SK-N-SH (cell line): ENCODE data around the gene PYCR2. TPM values are rescaled to one million over a fixed set of nuclear protein-coding genes. Genes with fewer than 3 reads are reported as not detected.

Source experiments
- CTCF ChIA-PET: fragments of 300-600, 350-600 bp; formaldehyde crosslinking; extraction: SDS; loops from one replicate; lab custom pipeline; 2021; lab: Yijun Ruan, JAX
- POLR2A ChIA-PET: fragments of 350-600 bp; sonication (Branson Sonifier 250); formaldehyde crosslinking; extraction: SDS; loops from one replicate; lab custom pipeline; 2020; ENCODE audit warnings: antibody characterized with exemption, inconsistent platforms; lab: Yijun Ruan, JAX
- DNase-seq: peaks from one replicate; pipeline ENCODE4 v3.0.0; 2012
- H2AFZ ChIP-seq: fragments of 200-600 bp; sonication (generic); 2 replicates; pipeline ENCODE4 v1.8.1; 2016; ENCODE audit warnings: antibody characterized with exemption, mild to moderate bottlenecking, low read depth
- H3F3A ChIP-seq: fragments of 200-600 bp; sonication (generic); replicated peaks from 2 replicates; pipeline ENCODE3; 2016; ENCODE audit warnings: antibody characterized with exemption, mild to moderate bottlenecking; ENCODE audit not compliant: insufficient read depth
- H3K27ac ChIP-seq, 2 experiments: fragments of 200-500 bp in 1 of 2; fragments of 200-600 bp in 1 of 2; sonication (Bioruptor generic) in 1 of 2; sonication (generic), shearing (Covaris generic) in 1 of 2; 2 replicates each; pipeline versions ENCODE4 v1.5.1 to v1.6.1; 2014 to 2016; ENCODE audit warnings: low read depth in 2 of 2, inconsistent platforms in 1 of 2, low read length in 1 of 2, mild to moderate bottlenecking in 1 of 2, mixed read lengths in 1 of 2
- H3K27me3 ChIP-seq: fragments of 200-600 bp; sonication (generic), shearing (Covaris generic); 2 replicates; pipeline ENCODE4 v1.6.1; 2016; ENCODE audit warnings: mixed run types; ENCODE audit not compliant: insufficient read depth
- H3K36me3 ChIP-seq, 2 experiments: fragments of 200-500 bp in 1 of 2; fragments of 200-600 bp in 1 of 2; sonication (Bioruptor generic) in 1 of 2; sonication (generic) in 1 of 2; replicated peaks in 1 of 2; 2 replicates each; pipeline versions ENCODE3 to v1.5.1; 2014 to 2016; ENCODE audit warnings: low read length in 1 of 2, mild to moderate bottlenecking in 1 of 2; ENCODE audit not compliant: insufficient read depth in 2 of 2, control insufficient read depth in 1 of 2
- H3K4me1 ChIP-seq, 2 experiments: fragments of 200-500 bp in 1 of 2; fragments of 200-600 bp in 1 of 2; sonication (Bioruptor generic) in 1 of 2; sonication (generic), shearing (Covaris generic) in 1 of 2; 2 replicates each; pipeline versions ENCODE4 v1.5.1 to v1.6.1; 2014 to 2016; ENCODE audit warnings: low read depth in 1 of 2, low read length in 1 of 2, mixed run types in 1 of 2; ENCODE audit not compliant: insufficient read depth in 2 of 2, control insufficient read depth in 1 of 2
- H3K4me2 ChIP-seq: fragments of 200-600 bp; sonication (generic), shearing (Covaris generic); 2 replicates; pipeline ENCODE4 v1.6.1; 2017; ENCODE audit warnings: mixed run types
- H3K4me3 ChIP-seq, 2 experiments: fragments of 200-500 bp in 1 of 2; fragments of 200-600 bp in 1 of 2; sonication (Bioruptor generic) in 1 of 2; sonication (generic), shearing (Covaris generic) in 1 of 2; 2 replicates each; pipeline versions ENCODE4 v1.5.1 to v1.8.1; 2014 to 2016; ENCODE audit warnings: low read depth in 2 of 2, inconsistent platforms in 1 of 2, low read length in 1 of 2, mild to moderate bottlenecking in 1 of 2, mixed read lengths in 1 of 2, moderate library complexity in 1 of 2
- H3K79me2 ChIP-seq: fragments of 200-600 bp; sonication (generic); 2 replicates; pipeline ENCODE4 v1.8.1; 2017; ENCODE audit warnings: mild to moderate bottlenecking; ENCODE audit not compliant: insufficient read depth
- H3K9ac ChIP-seq: fragments of 200-600 bp; sonication (generic); 2 replicates; pipeline ENCODE4 v1.6.1; 2017; ENCODE audit warnings: mixed run types
- H3K9me2 ChIP-seq: fragments of 200-600 bp; sonication (generic); 2 replicates; pipeline ENCODE4 v1.6.1; 2017; ENCODE audit warnings: mixed run types
- H3K9me3 ChIP-seq: fragments of 200-600 bp; sonication (generic); 2 replicates; pipeline ENCODE4 v1.6.1; 2017; ENCODE audit warnings: mixed run types, mild to moderate bottlenecking, moderate library complexity
- H4K20me1 ChIP-seq: fragments of 200-600 bp; sonication (generic); 2 replicates; pipeline ENCODE4 v1.6.1; 2017; ENCODE audit warnings: mild to moderate bottlenecking, mixed run types; ENCODE audit not compliant: insufficient read depth
- ELF1 ChIP-seq: IDR thresholded peaks from 2 replicates; pipeline ENCODE4 v1.4.0; 2012
- GATA2 ChIP-seq: sonication (generic); formaldehyde crosslinking; IDR thresholded peaks from 2 replicates; pipeline ENCODE4 v1.5.0; 2020; ENCODE audit warnings: mild to moderate bottlenecking, missing genetic modification reagents
- NFIC ChIP-seq: IDR thresholded peaks from 2 replicates; pipeline ENCODE4 v1.4.0; 2012; ENCODE audit warnings: borderline replicate concordance
- POLR2AphosphoS5 ChIP-seq: IDR thresholded peaks from 2 replicates; pipeline ENCODE4 v1.6.1; 2012; ENCODE audit warnings: low read depth, low read length
- RFX5 ChIP-seq: IDR thresholded peaks from 2 replicates; pipeline ENCODE4 v1.6.1; 2012; ENCODE audit warnings: mild to moderate bottlenecking, improper control_type of control experiment, low read length
- RXRA ChIP-seq: IDR thresholded peaks from 2 replicates; pipeline ENCODE4 v1.4.0; 2012; ENCODE audit warnings: low read depth, mild to moderate bottlenecking, borderline replicate concordance
- WGBS: methylation state at CpG from one replicate; pipeline ENCODE4 v1.1.6; 2017; ENCODE audit warnings: low lambda C conversion rate; 5-methylcytosine and 5-hydroxymethylcytosine counted together
- polyA plus RNA-seq, 3 experiments: library from polyadenylated mRNA; depleted of rRNA; stranded (reverse); fragments of >200 nt; gene quantifications; 2 replicates each; pipeline ENCODE4 v1.2.3, GENCODE V29; 2012
- TF ChIP-seq, protein P1 (sequence below): IDR thresholded peaks from 2 replicates; pipeline ENCODE4 v1.4.0; 2012; ENCODE audit warnings: low read depth, borderline replicate concordance
- TF ChIP-seq, protein P2 (sequence below): fragments of 200-600 bp; sonication (generic); IDR thresholded peaks from 2 replicates; pipeline ENCODE4 v1.6.1; 2017; ENCODE audit warnings: antibody characterized with exemption, mild to moderate bottlenecking, moderate library complexity
- TF ChIP-seq, protein P3 (sequence below): IDR thresholded peaks from 2 replicates; pipeline ENCODE4 v1.6.1; 2012; ENCODE audit warnings: mild to moderate bottlenecking, low read depth, low read length, moderate library complexity

Gene PYCR2
- polyA plus RNA-seq, 1 of the 3 experiments (the other 2 are of a cell fraction), result 95.3 TPM

DNA sequence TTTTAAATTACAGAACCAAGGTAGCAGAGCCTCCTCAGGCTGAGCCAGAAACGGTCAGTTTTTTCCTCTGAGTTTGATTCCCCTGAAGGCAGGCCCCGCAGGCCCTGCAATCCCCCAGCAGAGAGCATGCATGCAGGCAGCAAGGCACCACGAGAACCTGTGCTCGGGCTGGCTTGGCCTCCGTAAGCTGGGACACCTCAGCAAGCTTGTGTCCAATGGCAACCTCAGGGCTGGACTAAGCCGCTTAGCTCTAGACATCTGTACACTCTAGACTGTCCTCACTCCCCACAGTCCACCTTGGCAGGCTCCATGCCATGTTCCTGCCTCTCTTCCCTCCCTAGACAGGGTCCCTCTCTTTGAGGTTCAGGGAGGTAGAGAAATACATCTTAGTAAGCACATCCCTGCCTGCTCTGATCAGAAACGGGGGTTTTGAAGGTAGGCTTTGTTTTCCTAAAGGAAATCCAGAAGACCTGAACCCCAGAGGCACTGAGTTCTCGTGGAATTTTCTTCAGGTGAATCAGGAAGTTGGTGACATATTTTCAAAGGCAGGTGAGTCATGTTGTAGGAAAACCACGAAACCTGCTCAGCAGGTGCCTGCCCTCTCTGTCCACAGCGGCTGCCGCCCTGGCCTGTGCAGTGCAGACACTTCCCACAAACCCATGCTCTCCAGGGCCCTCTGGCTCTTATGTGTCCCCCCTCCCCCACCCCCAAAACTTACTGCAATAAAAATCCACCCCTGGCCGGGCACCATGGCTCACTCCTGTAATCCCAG, 48.8 kb downstream of the PYCR2 start:
- no peak overlapping the region for H3K27ac ChIP-seq
- H3K27me3 ChIP-seq, result no peaks in the 10 kb centered on the region
- peaks cover 4% of the 10 kb centered on the region for H3F3A ChIP-seq
- no peaks in the 10 kb centered on the region for H3K9me3 ChIP-seq
- H2AFZ ChIP-seq, result no peak overlapping the region
- H3K4me2 ChIP-seq, result no peak overlapping the region
- POLR2A ChIA-PET, result no interaction called here
- DNase-seq, result no peak
- H3K4me1 ChIP-seq, result peaks cover 0 to 19% of the 10 kb centered on the region in 2 experiments; a peak in 1 of 4 replicates
- H3K4me3 ChIP-seq, result no peak overlapping the region
- CTCF ChIA-PET, result no interaction called here
- H4K20me1 ChIP-seq, result no peaks in the 10 kb centered on the region
- peaks cover 12 to 14% of the 10 kb centered on the region in 2 experiments for H3K36me3 ChIP-seq
- H3K9ac ChIP-seq, result no peak overlapping the region
- H3K79me2 ChIP-seq, result no peaks in the 10 kb centered on the region
- 87% methylated on average over 6 of the region's 12 CpGs for WGBS
- TF ChIP-seq POLR2AphosphoS5 (no peak), NFIC (no peak), GATA2 (CRISPR knock-in tag) (no peak), RFX5 (no peak), RXRA (no peak), ELF1 (no peak)
- TF ChIP-seq, protein P1, sequence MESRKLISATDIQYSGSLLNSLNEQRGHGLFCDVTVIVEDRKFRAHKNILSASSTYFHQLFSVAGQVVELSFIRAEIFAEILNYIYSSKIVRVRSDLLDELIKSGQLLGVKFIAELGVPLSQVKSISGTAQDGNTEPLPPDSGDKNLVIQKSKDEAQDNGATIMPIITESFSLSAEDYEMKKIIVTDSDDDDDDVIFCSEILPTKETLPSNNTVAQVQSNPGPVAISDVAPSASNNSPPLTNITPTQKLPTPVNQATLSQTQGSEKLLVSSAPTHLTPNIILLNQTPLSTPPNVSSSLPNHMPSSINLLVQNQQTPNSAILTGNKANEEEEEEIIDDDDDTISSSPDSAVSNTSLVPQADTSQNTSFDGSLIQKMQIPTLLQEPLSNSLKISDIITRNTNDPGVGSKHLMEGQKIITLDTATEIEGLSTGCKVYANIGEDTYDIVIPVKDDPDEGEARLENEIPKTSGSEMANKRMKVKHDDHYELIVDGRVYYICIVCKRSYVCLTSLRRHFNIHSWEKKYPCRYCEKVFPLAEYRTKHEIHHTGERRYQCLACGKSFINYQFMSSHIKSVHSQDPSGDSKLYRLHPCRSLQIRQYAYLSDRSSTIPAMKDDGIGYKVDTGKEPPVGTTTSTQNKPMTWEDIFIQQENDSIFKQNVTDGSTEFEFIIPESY, result no peak
- TF ChIP-seq, protein P2, sequence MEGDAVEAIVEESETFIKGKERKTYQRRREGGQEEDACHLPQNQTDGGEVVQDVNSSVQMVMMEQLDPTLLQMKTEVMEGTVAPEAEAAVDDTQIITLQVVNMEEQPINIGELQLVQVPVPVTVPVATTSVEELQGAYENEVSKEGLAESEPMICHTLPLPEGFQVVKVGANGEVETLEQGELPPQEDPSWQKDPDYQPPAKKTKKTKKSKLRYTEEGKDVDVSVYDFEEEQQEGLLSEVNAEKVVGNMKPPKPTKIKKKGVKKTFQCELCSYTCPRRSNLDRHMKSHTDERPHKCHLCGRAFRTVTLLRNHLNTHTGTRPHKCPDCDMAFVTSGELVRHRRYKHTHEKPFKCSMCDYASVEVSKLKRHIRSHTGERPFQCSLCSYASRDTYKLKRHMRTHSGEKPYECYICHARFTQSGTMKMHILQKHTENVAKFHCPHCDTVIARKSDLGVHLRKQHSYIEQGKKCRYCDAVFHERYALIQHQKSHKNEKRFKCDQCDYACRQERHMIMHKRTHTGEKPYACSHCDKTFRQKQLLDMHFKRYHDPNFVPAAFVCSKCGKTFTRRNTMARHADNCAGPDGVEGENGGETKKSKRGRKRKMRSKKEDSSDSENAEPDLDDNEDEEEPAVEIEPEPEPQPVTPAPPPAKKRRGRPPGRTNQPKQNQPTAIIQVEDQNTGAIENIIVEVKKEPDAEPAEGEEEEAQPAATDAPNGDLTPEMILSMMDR, result no peak
- TF ChIP-seq, protein P3, sequence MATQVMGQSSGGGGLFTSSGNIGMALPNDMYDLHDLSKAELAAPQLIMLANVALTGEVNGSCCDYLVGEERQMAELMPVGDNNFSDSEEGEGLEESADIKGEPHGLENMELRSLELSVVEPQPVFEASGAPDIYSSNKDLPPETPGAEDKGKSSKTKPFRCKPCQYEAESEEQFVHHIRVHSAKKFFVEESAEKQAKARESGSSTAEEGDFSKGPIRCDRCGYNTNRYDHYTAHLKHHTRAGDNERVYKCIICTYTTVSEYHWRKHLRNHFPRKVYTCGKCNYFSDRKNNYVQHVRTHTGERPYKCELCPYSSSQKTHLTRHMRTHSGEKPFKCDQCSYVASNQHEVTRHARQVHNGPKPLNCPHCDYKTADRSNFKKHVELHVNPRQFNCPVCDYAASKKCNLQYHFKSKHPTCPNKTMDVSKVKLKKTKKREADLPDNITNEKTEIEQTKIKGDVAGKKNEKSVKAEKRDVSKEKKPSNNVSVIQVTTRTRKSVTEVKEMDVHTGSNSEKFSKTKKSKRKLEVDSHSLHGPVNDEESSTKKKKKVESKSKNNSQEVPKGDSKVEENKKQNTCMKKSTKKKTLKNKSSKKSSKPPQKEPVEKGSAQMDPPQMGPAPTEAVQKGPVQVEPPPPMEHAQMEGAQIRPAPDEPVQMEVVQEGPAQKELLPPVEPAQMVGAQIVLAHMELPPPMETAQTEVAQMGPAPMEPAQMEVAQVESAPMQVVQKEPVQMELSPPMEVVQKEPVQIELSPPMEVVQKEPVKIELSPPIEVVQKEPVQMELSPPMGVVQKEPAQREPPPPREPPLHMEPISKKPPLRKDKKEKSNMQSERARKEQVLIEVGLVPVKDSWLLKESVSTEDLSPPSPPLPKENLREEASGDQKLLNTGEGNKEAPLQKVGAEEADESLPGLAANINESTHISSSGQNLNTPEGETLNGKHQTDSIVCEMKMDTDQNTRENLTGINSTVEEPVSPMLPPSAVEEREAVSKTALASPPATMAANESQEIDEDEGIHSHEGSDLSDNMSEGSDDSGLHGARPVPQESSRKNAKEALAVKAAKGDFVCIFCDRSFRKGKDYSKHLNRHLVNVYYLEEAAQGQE, result no peak
- no peaks in the 10 kb centered on the region for H3K9me2 ChIP-seq
